Measurements from ENCODE around the gene TGFBR3.

The TGFBR3 gene

DNA sequence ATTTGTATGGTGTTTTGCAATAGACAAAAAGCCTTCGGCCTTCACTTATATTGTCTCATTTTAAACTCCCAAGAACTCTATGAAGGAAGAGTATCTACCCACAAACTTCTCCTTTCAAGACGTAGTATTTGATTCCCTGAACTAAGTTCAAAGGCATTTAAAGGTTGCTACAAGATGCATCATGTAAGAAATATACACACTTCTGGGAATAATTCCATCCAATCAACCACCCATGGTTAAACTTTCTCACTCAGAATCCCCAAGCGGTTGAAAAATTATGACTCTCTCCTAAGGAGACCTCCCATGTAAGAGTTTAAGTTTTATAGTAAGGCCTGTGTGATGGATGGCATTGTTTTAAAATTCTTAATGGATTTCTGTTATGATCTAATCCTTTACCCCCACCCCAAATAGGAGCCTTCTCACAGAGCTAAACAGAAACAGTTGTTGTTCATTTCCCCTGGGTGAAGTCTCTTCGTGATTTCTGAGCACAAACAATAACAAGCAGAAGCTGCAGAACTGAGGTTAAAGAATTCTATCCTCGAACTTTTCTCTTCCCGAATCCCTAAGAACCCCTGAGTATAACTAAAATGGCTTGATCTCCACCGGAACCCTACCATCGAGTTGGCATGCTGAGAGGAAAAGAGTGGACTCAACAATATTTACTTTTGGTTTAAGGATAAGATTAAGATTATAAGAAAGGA is 185.0 kb downstream of the TGFBR3 start:
- no peaks in the 10 kb centered on the region for H3K4me1 ChIP-seq (ENCODE audit: insufficient read depth, low read length, severe bottlenecking)
- H3K4me2 ChIP-seq (ENCODE audit: low read length), result no peak overlapping the region
- no peak overlapping the region for H3K9ac ChIP-seq (ENCODE audit: low read length)
- H3K9me3 ChIP-seq (ENCODE audit: low read length), result no peaks in the 10 kb centered on the region
- no peaks in the 10 kb centered on the region for H3K79me2 ChIP-seq (ENCODE audit: insufficient read depth, low read length)
- H3K9me2 ChIP-seq (ENCODE audit: low read depth, low read length), result no peaks in the 10 kb centered on the region
- H2AFZ ChIP-seq (ENCODE audit: low read length), result no peak overlapping the region
- TF ChIP-seq, protein P1, sequence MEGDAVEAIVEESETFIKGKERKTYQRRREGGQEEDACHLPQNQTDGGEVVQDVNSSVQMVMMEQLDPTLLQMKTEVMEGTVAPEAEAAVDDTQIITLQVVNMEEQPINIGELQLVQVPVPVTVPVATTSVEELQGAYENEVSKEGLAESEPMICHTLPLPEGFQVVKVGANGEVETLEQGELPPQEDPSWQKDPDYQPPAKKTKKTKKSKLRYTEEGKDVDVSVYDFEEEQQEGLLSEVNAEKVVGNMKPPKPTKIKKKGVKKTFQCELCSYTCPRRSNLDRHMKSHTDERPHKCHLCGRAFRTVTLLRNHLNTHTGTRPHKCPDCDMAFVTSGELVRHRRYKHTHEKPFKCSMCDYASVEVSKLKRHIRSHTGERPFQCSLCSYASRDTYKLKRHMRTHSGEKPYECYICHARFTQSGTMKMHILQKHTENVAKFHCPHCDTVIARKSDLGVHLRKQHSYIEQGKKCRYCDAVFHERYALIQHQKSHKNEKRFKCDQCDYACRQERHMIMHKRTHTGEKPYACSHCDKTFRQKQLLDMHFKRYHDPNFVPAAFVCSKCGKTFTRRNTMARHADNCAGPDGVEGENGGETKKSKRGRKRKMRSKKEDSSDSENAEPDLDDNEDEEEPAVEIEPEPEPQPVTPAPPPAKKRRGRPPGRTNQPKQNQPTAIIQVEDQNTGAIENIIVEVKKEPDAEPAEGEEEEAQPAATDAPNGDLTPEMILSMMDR (IDR thresholded peaks at IDR 0.05; ENCODE audit: low read length), result no peak
- TF ChIP-seq EZH2 (IDR thresholded peaks at IDR 0.05; ENCODE audit: borderline replicate concordance, low read length), result no peak
- no peaks in the 10 kb centered on the region for H3F3A ChIP-seq (ENCODE audit: insufficient read depth, low read length)
- no peak overlapping the region for H3K27ac ChIP-seq (ENCODE audit: low read depth, low read length, poor library complexity, severe bottlenecking)
- no peaks in the 10 kb centered on the region for H4K20me1 ChIP-seq (ENCODE audit: insufficient read depth, low read length)
- no peak overlapping the region for H3K4me3 ChIP-seq (ENCODE audit: low read depth, low read length, poor library complexity, severe bottlenecking)
- no peaks in the 10 kb centered on the region for H3K36me3 ChIP-seq (ENCODE audit: insufficient read depth, low read length)
- H3K27me3 ChIP-seq (ENCODE audit: insufficient read depth, low read length), result no peaks in the 10 kb centered on the region

DNA sequence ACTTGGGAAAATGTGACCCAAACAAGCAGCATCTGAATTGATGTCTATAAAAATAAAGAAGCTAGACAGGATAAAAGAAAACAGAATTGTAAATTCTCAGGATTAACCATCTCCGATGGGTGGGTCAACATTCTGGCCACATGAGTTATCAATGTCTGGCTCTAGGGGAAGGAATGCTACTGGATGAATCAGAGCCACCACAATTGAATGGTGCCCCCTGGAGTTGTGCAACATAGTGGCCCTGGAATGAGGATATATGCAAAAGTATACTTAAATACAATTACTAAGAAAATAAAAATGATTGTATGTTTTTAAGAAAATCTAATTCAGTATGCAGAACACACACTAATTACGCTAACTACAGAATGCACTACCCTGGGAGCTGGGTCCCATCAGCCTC is 185.6 kb downstream of the TGFBR3 start:
- no peaks in the 10 kb centered on the region for H3K27me3 ChIP-seq (ENCODE audit: insufficient read depth, low read length)
- no peaks in the 10 kb centered on the region for H3K36me3 ChIP-seq (ENCODE audit: insufficient read depth, low read length)
- TF ChIP-seq, protein P1 (IDR thresholded peaks at IDR 0.05; ENCODE audit: low read length), result no peak
- TF ChIP-seq EZH2 (IDR thresholded peaks at IDR 0.05; ENCODE audit: borderline replicate concordance, low read length), result no peak
- no peaks in the 10 kb centered on the region for H3K79me2 ChIP-seq (ENCODE audit: insufficient read depth, low read length)
- H3K9ac ChIP-seq (ENCODE audit: low read length), result no peak overlapping the region
- no peaks in the 10 kb centered on the region for H4K20me1 ChIP-seq (ENCODE audit: insufficient read depth, low read length)
- no peak overlapping the region for H2AFZ ChIP-seq (ENCODE audit: low read length)
- H3F3A ChIP-seq (ENCODE audit: insufficient read depth, low read length), result no peaks in the 10 kb centered on the region
- no peaks in the 10 kb centered on the region for H3K4me1 ChIP-seq (ENCODE audit: insufficient read depth, low read length, severe bottlenecking)
- H3K9me2 ChIP-seq (ENCODE audit: low read depth, low read length), result no peaks in the 10 kb centered on the region
- no peak overlapping the region for H3K4me2 ChIP-seq (ENCODE audit: low read length)
- no peak overlapping the region for H3K27ac ChIP-seq (ENCODE audit: low read depth, low read length, poor library complexity, severe bottlenecking)
- H3K9me3 ChIP-seq (ENCODE audit: low read length), result no peaks in the 10 kb centered on the region
- H3K4me3 ChIP-seq (ENCODE audit: low read depth, low read length, poor library complexity, severe bottlenecking), result no peak overlapping the region

DNA sequence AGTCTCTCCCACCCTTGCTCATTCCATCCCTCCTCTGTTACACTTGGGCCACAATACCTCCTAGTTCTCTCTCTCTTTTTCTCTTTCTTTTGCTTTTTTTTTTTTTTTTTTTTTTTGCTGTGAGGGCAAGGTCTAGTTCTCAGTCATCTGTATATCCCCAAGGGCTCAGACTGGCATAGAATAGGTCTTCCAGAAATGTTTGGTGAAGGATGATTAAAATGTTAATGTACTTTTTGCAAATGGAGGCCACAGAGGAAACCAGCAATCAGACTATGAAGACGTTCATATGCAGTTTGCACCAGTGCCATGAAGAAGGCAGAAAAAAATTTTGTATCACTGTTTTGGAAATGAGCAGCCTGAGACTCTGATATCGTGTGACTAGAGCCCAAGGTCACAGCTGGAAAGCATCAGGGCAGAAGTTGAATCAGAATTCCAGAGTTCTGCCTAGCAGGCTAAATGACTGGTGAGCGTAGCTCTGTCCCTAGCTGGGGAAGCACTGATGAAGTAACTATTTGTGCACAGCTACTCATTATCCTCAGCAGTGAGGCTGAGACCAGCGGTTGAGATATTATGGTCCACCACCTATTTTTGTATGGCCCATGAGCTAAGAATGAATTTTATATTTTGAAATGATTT is 186.5 kb downstream of the TGFBR3 start:
- Histone ChIP-seq H3K9me3 (ENCODE audit: low read length) (no peaks in the 10 kb centered on the region), H4K20me1 (ENCODE audit: insufficient read depth, low read length) (no peaks in the 10 kb centered on the region), H3K79me2 (ENCODE audit: insufficient read depth, low read length) (no peaks in the 10 kb centered on the region), H3K27me3 (ENCODE audit: insufficient read depth, low read length) (no peaks in the 10 kb centered on the region), H3K27ac (ENCODE audit: low read depth, low read length, poor library complexity, severe bottlenecking) (no peak overlapping the region), H3K9me2 (ENCODE audit: low read depth, low read length) (no peaks in the 10 kb centered on the region), H3K4me1 (ENCODE audit: insufficient read depth, low read length, severe bottlenecking) (no peaks in the 10 kb centered on the region), H3K9ac (ENCODE audit: low read length) (no peak overlapping the region), H3K36me3 (ENCODE audit: insufficient read depth, low read length) (no peaks in the 10 kb centered on the region), H2AFZ (ENCODE audit: low read length) (no peak overlapping the region), H3F3A (ENCODE audit: insufficient read depth, low read length) (no peaks in the 10 kb centered on the region), H3K4me2 (ENCODE audit: low read length) (no peak overlapping the region), H3K4me3 (ENCODE audit: low read depth, low read length, poor library complexity, severe bottlenecking) (no peak overlapping the region)
- no peak for TF ChIP-seq EZH2 (IDR thresholded peaks at IDR 0.05; ENCODE audit: borderline replicate concordance, low read length)
- TF ChIP-seq, protein P1 (IDR thresholded peaks at IDR 0.05; ENCODE audit: low read length), result no peak
